BE2C (cell line): Measurements from ENCODE around the gene MMP15.
A peak's percentile ranks its signal among the peaks of the same experiment; 100 is the strongest.

Experiments used
- DNase-seq: peaks from one replicate; pipeline ENCODE4 v3.0.0-alpha.2; 2020
- H3K27me3 ChIP-seq: fragments of 250-450 bp; sonication (Bioruptor Pico); 2 replicates; pipeline ENCODE4 v1.5.1; 2020; ENCODE audit warnings: mild to moderate bottlenecking
- H3K36me3 ChIP-seq: fragments of 250-450 bp; sonication (Bioruptor Pico); 2 replicates; pipeline ENCODE4 v1.5.1; 2020; ENCODE audit warnings: mild to moderate bottlenecking
- H3K4me1 ChIP-seq: fragments of 250-450 bp; sonication (Bioruptor Pico); 2 replicates; pipeline ENCODE4 v1.5.1; 2020
- H3K4me3 ChIP-seq: 2 replicates; pipeline ENCODE4 v1.5.1; 2011; ENCODE audit warnings: low read depth, low read length
- H3K9me3 ChIP-seq: fragments of 250-450 bp; sonication (Bioruptor Pico); 2 replicates; pipeline ENCODE4 v1.5.1; 2020
- CTCF ChIP-seq: IDR thresholded peaks from 2 replicates; pipeline ENCODE4 v1.5.1; 2012; ENCODE audit warnings: mild to moderate bottlenecking, low read depth, low read length

MMP15 gene

DNA sequence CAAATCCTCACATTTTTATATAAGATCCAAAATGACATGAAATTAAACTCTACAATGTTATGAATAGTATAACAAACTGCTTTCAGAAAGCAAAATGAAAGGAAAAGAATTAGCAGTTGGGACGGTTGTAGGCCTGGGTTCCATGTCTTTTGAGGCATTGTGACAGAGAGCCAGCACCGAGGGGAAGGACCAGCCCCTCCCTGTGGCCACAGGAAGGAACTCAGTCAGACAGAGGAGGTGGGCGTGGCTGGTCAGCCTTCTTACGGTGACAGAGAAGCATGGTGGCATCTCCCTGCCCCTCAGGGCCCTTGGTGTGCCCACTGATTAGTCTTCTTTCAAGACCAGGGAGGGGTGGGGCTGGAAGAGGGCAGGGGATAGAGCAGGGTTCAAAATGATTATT is 30.8 kb upstream of the MMP15 start:
- Histone ChIP-seq H3K36me3 (no peaks in the 10 kb centered on the region), H3K4me3 (no peak overlapping the region), H3K27me3 (no peaks in the 10 kb centered on the region), H3K4me1 (no peaks in the 10 kb centered on the region), H3K9me3 (no peaks in the 10 kb centered on the region)
- TF ChIP-seq CTCF = peak; percentile 73
- peak; percentile 78 for DNase-seq

DNA sequence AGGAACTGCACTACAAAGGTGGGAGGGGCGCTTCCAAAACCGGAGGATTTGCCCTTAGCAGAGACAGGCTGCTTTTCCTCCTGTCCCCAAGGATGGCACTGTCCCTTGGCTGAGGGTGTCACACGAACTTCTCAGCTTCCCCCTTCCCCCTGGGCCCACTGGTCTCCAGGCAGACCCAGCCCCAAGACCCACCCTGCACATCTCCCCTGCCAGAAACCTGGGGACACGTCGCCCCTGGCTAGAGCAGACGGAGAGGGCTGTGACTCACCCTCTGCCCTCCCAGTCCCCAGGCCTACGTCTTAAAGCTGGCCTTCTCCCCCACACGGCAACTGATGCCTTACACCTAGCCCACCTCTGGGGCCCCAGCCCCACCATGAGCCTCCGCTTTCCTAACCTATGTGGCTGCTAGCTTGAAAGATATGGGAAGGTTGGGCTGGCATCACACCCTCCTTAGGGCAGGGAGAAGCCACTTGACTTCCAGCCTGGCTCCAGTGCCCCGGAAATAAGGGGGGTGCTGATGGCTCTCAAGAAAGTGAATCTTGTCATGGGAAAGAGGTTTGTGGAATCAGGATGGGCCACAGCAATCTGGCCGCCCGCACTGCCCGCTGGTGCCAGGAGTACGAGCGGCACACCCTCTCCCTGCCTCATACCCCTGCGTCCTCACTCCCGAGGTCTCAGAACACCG is 29.7 kb upstream of the MMP15 start:
- Histone ChIP-seq H3K36me3 (no peaks in the 10 kb centered on the region), H3K9me3 (no peaks in the 10 kb centered on the region), H3K4me3 (no peak overlapping the region), H3K27me3 (no peaks in the 10 kb centered on the region), H3K4me1 (no peaks in the 10 kb centered on the region)
- no peak for TF ChIP-seq CTCF
- DNase-seq = no peak

GRCh38 chr16:57996406-57997175 is 29.0 kb upstream of the MMP15 start:
- H3K36me3 ChIP-seq = no peaks in the 10 kb centered on the region

DNA sequence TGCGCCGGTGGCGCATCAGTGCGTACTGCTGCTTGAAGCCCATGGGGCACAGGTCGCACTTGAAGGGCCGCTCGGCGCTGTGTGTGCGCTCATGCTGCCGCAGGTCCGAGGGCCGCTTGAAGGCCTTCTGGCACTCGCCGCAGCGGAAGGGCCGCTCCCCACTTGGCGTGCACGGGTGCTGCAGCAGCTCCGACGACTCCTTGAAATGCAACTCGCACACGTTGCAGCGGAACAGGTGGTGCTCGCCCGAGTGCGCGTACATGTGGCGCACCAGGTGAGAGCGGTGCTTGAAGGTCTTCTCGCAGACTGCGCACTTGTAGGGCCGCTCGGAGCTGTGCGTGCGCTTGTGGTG is 28.4 kb upstream of the MMP15 start:
- no peak for TF ChIP-seq CTCF
- H3K36me3 ChIP-seq = no peaks in the 10 kb centered on the region
- H3K4me1 ChIP-seq = no peaks in the 10 kb centered on the region
- no peak overlapping the region for H3K4me3 ChIP-seq
- no peaks in the 10 kb centered on the region for H3K9me3 ChIP-seq
- H3K27me3 ChIP-seq = no peaks in the 10 kb centered on the region
- peak; percentile 11 for DNase-seq

More at GRCh38 chr16:57996406-57997175, 29.0 kb upstream of the MMP15 start:
- H3K27me3 ChIP-seq = no peaks in the 10 kb centered on the region
- TF ChIP-seq CTCF = no peak
- H3K9me3 ChIP-seq = no peaks in the 10 kb centered on the region
- peak; percentile 7 for DNase-seq
- H3K4me1 ChIP-seq = no peaks in the 10 kb centered on the region
- no peak overlapping the region for H3K4me3 ChIP-seq

GRCh38 chr16:57997528-57998265 is 27.9 kb upstream of the MMP15 start:
- Histone ChIP-seq H3K4me1 (no peaks in the 10 kb centered on the region), H3K27me3 (no peaks in the 10 kb centered on the region), H3K36me3 (0 out of 2 replicates have a peak, but pooled peaks cover 2% of the 10 kb centered on the region), H3K4me3 (no peak overlapping the region), H3K9me3 (no peaks in the 10 kb centered on the region)
- peak; percentile 9 for DNase-seq
- TF ChIP-seq CTCF = no peak
